Suprapubic skin (tissue), 4 donors: ENCODE results near the gene FOXN1. TPM values are rescaled to one million over a fixed set of nuclear protein-coding genes. Genes with fewer than 3 reads are reported as not detected.
A peak's percentile ranks its signal among the peaks of the same experiment; 100 is the strongest.

Source experiments
- DNase-seq, 2 donors: peaks; one replicate each; pipeline ENCODE4 v3.0.0-alpha.2; 2019; ENCODE audit warnings: low spot score in 2 of 2
- H3K27ac ChIP-seq: fragments of 200-600 bp; sonication (generic); one replicate; pipeline ENCODE4 v1.5.1; 2019
- H3K27me3 ChIP-seq: fragments of 200-600 bp; sonication (generic); one replicate; pipeline ENCODE4 v1.5.1; 2019
- H3K36me3 ChIP-seq: fragments of 200-600 bp; sonication (generic); one replicate; pipeline ENCODE4 v1.5.1; 2019
- H3K4me1 ChIP-seq: fragments of 200-600 bp; sonication (generic); one replicate; pipeline ENCODE4 v1.5.1; 2019
- H3K4me3 ChIP-seq: fragments of 200-600 bp; sonication (generic); one replicate; pipeline ENCODE4 v1.5.1; 2019; ENCODE audit warnings: mild to moderate bottlenecking
- H3K9me3 ChIP-seq: fragments of 200-600 bp; sonication (generic); one replicate; pipeline ENCODE4 v1.5.1; 2019
- CTCF ChIP-seq, 2 donors: fragments of 200-600 bp in 1 of 2; fragments of 450-650 bp in 1 of 2; sonication (generic) in 1 of 2; IDR thresholded peaks; one replicate each; pipeline ENCODE4 v1.5.1; 2016 to 2019; ENCODE audit warnings: antibody characterized with exemption in 2 of 2, mild to moderate bottlenecking in 1 of 2, moderate library complexity in 1 of 2
- EP300 ChIP-seq: sonication (generic); formaldehyde crosslinking; IDR thresholded peaks from one replicate; pipeline ENCODE4 v1.6.1; 2017; ENCODE audit warnings: antibody characterized with exemption
- POLR2A ChIP-seq, 2 donors: fragments of 450-650 bp; IDR thresholded peaks; one replicate each; pipeline ENCODE4 v1.6.1; 2017; ENCODE audit warnings: antibody characterized with exemption in 2 of 2, mild to moderate bottlenecking in 2 of 2, moderate library complexity in 2 of 2
- POLR2AphosphoS5 ChIP-seq, 3 donors: sonication (generic); formaldehyde crosslinking; IDR thresholded peaks; one replicate each; pipeline ENCODE4 v1.6.1; 2017; ENCODE audit warnings: antibody characterized with exemption in 3 of 3
- WGBS: methylation state at CpG from one replicate; pipeline ENCODE4 v1.1.5; 2018; 5-methylcytosine and 5-hydroxymethylcytosine counted together
- total RNA-seq, 4 donors: library from RNA; depleted of rRNA; stranded (reverse); fragments of >200 nt; gene quantifications; one replicate each; pipeline ENCODE4 v1.1.0, GENCODE V29; 2016

The FOXN1 gene
- total RNA-seq, 4 donors from 2014 or later: 37.4 to 48.3 (median 38.3) TPM

- Histone ChIP-seq H3K27me3 (no peaks in the 10 kb centered on the region), H3K4me3 (no peak overlapping the region), H3K9me3 (no peaks in the 10 kb centered on the region), H3K27ac (no peak overlapping the region), H3K4me1 (peaks cover 39% of the 10 kb centered on the region), H3K36me3 (no peaks in the 10 kb centered on the region)
- DNase-seq: no peak
- TF ChIP-seq EP300 (no peak), CTCF (IDR thresholded peaks at IDR 0.05) (no peak), POLR2AphosphoS5 (IDR thresholded peaks at IDR 0.05) (no peak), POLR2A (IDR thresholded peaks at IDR 0.05) (no peak)
- 91% methylated on average over 9 of the region's 11 CpGs for WGBS
Measured at GRCh38 chr17:28534740-28535375, 28.7 kb downstream of the FOXN1 start.

- Histone ChIP-seq H3K27me3 (no peaks in the 10 kb centered on the region), H3K27ac (no peak overlapping the region), H3K4me3 (no peak overlapping the region), H3K9me3 (no peaks in the 10 kb centered on the region), H3K36me3 (no peaks in the 10 kb centered on the region), H3K4me1 (peaks cover 21% of the 10 kb centered on the region)
- WGBS: 61% methylated on average over 8 of the region's 9 CpGs
- DNase-seq: no peak
- TF ChIP-seq POLR2A (IDR thresholded peaks at IDR 0.05) (no peak), EP300 (no peak), CTCF (IDR thresholded peaks at IDR 0.05) (no peak), POLR2AphosphoS5 (IDR thresholded peaks at IDR 0.05) (no peak)
Measured at GRCh38 chr17:28536532-28537218, 30.5 kb downstream of the FOXN1 start.

GRCh38 chr17:28537219-28537610 is 31.1 kb downstream of the FOXN1 start:
- H3K4me3 ChIP-seq: no peak overlapping the region
- 74% methylated on average over 3 of the region's 12 CpGs for WGBS
- H3K9me3 ChIP-seq: no peaks in the 10 kb centered on the region
- no peak overlapping the region for H3K27ac ChIP-seq
- no peaks in the 10 kb centered on the region for H3K27me3 ChIP-seq
- H3K4me1 ChIP-seq: peaks cover 16% of the 10 kb centered on the region
- no peaks in the 10 kb centered on the region for H3K36me3 ChIP-seq
- TF ChIP-seq EP300: no peak
- DNase-seq: no peak

GRCh38 chr17:28538296-28538895 is 32.2 kb downstream of the FOXN1 start:
- DNase-seq: no peak
- peaks cover 5% of the 10 kb centered on the region for H3K4me1 ChIP-seq
- H3K9me3 ChIP-seq: no peaks in the 10 kb centered on the region
- 86% methylated on average over 14 of the region's 14 CpGs for WGBS
- no peak overlapping the region for H3K27ac ChIP-seq
- H3K4me3 ChIP-seq: no peak overlapping the region
- TF ChIP-seq EP300 (no peak), CTCF (IDR thresholded peaks at IDR 0.05) (no peak), POLR2A (IDR thresholded peaks at IDR 0.05) (no peak), POLR2AphosphoS5 (IDR thresholded peaks at IDR 0.05) (no peak)
- H3K36me3 ChIP-seq: no peaks in the 10 kb centered on the region
- no peaks in the 10 kb centered on the region for H3K27me3 ChIP-seq

- Histone ChIP-seq H3K36me3 (no peaks in the 10 kb centered on the region), H3K4me1 (no peaks in the 10 kb centered on the region), H3K9me3 (no peaks in the 10 kb centered on the region), H3K27me3 (no peaks in the 10 kb centered on the region), H3K27ac (no peak overlapping the region), H3K4me3 (no peak overlapping the region)
- WGBS: 64% methylated on average over 4 of the region's 4 CpGs
- DNase-seq: peak in 1 of 2 donors; percentile 43
- TF ChIP-seq CTCF (IDR thresholded peaks at IDR 0.05) (no peak), POLR2A (IDR thresholded peaks at IDR 0.05) (no peak), POLR2AphosphoS5 (IDR thresholded peaks at IDR 0.05) (no peak)
Measured at GRCh38 chr17:28540231-28540630, 34.1 kb downstream of the FOXN1 start.
